ENCODE data around the gene CRYBA1.
"Not testable (repeated sequence)": the region's sequence is repeated elsewhere in the genome, so short reads cannot be mapped to it uniquely, and the experiment has no call there.

Gene CRYBA1

DNA sequence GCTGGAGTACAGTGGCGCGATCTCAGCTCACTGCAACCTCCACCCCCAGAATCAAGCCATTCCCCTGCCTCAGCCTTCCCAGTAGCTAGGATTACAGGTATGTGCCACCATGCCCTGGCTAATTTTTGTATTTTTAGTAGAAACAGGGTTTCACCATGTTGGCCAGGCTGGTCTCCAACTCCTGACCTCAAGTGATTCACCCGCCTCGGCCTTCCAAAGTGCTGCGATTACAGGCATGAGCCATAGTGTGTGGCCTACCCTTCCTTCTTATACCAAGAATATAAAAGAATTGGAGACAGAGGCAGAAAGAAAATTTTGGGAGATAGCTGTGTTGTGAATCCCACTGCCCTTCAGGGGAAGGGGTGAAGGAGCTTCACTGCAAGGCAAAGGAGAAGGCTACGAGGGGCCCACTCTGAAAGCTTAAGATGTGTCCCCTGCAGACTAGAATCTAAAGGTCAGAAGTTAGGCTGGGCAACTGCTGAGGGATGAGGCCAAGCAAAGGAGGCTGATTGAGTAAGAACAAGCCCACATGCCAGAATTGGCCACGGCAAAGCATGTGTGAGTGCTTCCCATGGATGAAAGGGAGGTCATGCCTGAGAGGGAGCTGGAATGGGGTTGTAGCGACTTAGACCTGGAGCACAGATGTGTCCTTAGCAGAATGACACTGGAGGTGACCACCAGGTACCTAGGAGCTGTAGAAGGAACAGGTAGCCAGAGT is 8.4 kb upstream of the CRYBA1 start:
- DNase-seq: no peak

DNA sequence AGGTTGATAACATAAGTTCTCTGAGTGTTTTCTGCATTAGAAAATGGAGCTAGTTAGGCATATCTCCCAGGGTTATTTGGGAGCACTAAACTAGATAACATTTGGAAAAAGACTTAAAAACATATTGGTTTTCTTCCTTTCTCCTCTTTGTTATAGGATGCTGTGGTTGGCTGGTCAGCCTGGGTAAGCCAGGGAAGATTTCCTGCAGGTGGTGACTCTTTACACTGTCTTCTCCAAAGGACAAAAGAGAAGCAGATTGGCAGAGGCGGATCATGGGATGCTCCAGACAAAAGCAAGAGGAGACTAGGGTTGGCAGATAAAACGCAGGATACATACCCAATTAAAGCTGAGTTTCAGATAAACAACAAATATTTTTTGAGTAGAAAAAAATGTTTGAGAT is 6.2 kb upstream of the CRYBA1 start:
- DNase-seq: no peak

DNA sequence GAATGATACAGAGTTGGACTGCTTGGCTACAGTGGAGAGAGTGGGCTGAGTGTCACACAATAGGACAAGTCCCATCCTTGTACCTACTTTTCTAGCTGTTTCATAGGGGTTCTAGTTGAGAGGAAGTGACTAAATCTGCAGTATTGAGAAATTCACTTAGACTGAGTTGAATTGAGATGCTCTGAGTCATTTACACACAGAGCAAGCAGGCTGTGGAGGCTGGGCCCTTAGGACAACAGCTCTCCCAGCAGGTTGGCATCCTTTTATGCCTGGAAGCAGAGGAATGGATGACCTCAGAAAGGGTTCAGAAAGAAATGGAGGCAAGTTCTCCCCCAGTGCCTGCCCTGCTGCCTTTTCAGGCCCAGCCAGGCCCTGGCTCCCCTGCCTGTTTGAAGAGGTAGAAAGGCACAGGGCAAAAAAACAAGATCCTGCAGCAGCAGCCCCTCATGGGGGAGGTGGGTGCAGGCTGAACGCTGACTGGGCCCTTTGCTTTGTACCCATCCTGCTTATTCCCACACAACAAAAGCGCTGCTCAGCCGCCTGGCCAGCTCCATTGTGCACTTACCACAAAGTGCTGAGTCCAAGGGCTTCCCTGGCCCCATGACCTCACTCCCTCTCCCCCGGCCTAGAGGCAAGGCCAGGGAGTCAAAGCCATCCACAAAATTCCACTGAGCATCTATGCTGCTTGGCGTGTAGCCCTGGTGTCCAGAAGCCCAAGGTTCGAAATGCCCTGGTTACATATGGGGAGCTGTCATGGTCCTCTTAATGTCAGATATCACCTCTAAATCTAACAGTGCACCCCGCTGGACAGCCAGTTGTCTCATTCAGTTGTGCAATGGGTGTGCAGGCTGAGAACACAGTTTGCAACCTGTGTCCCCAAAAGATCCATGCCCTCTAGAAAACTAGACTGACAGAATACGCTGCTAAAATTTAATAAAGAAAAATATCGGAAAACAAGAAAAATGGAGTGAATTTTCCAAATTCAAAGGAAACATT is 5.4 kb upstream of the CRYBA1 start:
- no peak for DNase-seq

DNA sequence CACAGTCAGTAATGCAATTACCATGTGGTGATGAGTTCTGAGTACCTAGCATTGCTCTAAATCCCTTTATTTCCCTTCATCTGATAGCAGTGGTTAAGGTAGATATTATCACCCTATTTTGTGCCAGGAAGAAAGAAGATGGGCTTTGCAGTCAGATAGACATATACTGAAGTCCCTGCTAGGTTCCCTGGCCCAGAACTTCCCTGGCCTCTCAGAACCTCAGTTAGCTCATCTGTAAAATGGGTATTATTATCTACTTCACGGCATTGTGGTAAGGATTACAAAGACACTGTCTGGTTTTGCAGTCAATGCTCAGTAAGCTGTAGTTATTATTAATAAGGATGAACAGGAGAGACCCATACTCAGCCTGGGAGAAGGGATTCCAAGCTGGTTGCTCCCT is 4.6 kb upstream of the CRYBA1 start:
- DNase-seq: no peak

DNA sequence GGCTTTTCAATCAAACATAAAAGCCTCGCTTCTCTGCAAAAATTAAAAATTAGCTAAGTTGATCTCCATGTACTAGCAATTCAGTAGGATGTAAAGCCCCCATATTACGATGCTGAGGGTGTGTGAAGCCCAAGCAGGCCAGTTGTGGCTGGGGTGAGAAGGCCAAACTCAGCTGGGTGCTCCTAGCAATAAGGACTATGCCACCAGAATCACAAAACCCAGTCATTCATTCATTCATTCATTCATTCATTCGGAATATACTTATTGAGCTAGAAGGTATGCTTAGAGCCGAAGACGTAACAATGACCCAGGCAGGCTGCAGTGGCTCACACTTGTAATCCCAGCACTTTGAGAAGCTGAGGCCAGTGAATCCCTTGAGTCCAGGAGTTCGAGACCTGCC is 3.9 kb upstream of the CRYBA1 start:
- no peak for DNase-seq

DNA sequence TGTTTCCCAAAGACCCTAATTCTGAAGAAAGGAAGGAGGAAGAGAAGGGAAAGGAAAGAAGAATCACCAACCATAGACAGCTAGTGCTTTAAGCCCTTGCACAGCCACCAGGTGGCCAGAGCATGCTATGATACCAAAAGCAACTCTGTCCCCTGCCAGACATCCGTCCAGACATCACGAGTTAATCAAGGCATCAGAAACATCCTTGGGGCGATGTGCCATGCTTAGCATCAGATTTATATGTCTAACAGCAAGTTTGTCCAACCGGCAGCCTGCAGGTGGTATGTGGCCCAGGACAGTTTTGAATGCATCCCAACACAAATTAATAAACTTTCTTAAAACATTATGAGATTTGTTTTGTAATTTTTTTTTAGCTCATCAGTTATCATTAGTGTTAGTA is 2.9 kb upstream of the CRYBA1 start:
- DNase-seq: no peak

DNA sequence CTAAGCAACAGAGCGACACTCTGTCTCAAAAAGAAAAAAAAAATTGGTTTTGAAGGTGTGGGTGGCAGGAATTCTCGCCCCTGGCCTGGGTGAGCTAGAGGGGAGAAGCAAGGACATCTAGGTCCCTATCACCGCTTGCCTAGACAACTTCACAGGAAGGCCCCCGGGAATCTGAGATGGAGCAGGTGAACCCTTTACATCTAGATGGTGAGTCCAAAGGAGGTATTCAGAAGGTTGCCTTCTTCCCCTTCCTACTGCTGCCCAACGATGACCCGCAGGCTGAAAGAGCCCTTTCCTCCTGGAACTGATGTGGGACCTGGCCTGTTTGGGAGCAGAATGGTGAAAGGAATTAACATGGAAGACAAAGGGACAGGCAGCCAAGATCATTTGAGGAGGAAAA is 1.3 kb upstream of the CRYBA1 start:
- no peak for DNase-seq

DNA sequence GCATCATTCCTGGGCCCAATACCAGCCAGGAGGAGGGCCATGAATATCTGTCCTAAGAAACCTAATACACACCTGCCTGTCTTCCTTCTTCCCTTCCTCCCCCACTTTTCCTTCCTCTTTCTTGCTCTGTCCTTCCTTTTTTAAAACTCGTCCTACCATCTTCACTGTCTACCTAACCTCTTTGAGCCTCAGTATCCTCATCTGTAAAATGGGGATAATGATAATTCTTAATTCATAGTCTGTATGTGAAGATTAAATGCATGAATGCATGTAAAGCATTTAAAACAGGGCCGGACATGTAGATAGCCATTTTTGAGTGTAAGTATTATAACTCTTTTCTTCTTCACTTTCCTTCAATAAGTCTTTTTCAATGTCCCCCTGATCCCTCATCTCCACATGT is 560 bp downstream of the CRYBA1 start:
- DNase-seq: no peak

DNA sequence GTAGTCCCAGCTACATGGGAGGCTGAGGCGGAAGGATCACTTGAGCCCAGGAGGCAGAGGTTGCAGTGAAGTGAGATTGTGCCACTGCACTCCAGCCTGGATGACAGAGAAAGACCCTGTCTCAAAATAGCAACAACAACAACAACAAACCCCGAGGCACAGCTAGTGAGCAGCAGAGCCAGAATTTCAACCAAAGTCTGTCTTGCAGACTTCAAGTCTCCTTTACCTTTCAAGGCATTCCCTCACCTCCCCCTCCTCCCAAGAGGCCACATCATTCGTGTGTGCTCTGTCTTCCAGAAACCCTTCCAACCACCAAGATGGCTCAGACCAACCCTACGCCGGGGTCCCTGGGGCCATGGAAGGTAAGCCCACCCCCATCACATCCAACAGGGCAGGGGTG is 2.2 kb downstream of the CRYBA1 start:
- no peak for DNase-seq

DNA sequence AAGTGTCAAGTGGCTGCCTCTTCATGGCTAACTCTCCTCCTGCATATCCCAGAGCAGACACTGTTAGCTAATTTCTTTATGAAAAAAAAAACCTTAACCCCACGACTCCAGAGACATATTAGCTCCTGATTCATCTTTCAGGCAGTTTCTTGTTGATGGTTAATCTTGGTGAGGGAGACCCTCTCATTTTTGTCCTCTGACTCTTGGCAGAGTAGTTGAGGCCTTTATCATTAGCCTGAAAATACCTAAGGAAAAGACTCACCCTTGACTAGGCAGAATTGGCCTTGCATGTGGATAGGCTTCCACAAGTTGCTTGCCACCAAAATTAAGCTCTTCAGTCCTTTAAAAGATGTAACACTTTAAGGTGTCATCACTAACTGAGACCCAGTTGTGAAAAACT is 4.0 kb downstream of the CRYBA1 start:
- DNase-seq: no peak

DNA sequence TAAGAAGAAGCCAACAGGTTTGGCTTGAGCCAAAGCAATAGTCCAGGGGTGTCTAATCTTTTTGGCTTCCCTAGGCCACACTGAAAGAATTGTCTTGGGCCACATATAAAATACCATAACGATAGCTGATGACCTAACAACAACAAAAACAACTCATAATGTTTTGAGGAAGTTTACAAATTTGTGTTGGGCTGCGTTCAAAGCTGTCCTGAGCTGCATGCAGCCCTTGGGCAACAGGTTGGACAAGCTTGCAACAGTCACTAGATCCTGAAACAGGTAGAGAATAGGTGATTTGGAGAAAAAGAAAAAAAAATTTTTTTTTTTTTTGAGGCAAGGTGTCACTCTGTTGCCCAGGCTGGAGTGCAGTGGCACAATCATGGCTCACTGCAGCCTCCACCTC is 4.5 kb downstream of the CRYBA1 start:
- no peak for DNase-seq

DNA sequence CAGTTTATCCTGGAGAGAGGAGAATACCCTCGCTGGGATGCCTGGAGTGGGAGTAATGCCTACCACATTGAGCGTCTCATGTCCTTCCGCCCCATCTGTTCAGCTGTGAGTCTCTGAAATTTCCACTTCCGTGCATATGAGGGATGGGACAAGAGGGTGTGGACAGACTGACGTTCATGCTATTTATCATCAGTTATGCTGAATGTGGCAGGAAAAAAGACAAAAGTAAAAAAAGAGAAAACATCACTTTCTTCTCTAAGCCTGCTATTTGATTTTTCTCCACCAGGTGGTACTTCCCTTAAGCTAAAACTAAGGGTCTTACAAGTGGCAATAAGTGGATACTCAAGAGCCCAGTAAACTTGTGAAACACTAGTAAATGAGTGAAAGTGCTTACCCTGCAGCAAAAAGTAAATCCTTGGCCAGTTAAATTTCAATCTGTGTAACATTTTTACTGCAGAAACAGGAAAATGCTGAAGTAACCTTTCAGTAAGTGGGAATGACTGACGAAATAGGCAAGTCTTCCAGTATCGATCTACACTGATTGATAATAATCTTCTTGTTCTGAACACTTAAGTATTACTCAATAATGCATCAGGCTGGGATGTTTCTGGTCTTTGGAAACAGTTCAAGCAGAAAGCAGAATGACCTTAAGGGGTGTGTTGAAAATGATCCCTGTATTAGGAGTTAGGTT is 5.6 kb downstream of the CRYBA1 start:
- no peak for DNase-seq

DNA sequence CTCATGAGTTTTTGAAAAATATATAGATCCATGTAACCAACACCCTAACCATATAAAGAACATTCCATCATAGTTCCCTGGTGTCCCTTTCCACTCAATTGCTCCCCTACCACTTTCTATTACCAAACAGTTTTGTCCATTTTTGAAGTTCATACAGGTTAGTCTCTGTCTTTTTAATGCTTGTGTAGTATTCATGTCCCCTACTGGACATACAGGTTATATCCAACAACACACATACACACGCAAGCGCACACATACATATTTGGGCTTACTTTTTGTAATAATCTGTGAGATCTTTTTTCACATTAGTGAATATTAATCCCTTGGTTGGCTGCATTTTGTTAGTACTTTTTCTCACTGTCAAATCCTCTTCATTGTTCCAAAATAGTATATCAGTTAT is 6.4 kb downstream of the CRYBA1 start:
- DNase-seq: no peak

DNA sequence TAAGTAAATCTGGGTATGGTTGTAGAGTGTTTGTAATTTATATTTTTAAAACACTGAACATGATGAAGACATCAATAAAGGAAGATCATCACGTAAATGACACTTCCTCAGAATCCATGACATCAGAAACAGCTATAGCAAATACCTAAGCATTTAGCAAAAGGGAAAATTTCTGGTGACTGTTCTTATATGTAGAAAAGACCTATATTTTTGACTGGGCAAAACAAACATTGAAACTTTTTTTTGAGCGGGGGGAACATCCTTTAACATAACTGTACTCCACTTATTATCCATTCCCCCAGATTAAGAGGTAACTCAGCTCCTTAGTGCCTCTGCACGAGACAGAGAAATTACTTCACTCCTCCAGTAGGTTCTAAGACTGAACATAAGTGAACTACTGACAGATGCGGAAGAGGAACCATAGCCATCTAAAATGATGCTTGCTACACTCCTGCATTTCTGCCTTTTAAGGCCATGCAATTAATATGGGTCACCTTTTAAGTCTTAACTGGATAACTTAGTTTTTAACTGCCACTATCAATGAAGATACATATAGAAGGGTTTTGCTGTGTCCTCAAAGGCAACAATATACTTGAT is 9.4 kb downstream of the CRYBA1 start:
- DNase-seq: no peak

DNA sequence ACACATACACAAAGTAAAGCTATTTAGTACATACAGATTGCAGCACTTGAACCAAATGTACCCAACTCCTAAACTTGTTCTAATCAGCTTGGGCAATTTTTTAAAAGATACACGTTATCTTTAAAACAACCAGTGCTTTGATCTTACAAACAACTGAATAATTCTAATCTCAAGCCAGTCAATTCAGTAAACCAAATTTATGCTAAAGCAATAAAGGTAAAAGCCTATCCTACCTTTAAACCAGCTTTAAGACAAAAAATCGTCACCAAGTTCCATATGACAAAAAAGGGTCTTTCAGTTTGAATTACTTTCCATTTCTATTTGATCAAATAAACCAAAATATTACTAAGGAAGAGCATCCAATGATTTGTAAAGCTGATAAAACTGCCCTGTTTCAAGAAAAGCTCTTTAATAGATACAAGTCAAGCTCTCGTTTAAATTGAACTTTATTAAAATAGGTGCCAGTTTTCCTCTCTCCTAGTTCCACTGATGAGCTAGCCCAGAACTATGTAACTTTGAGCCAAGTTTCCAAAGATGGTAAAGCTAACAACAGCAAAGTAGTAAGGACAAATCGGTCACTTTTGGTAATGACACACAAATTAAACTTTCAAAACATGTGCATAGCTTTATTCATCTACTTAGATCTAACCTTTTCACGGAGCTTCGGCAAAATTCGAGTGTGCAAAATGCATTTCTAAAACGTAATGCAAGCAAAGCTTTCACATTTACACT is 10.2 kb downstream of the CRYBA1 start:
- DNase-seq: no peak

DNA sequence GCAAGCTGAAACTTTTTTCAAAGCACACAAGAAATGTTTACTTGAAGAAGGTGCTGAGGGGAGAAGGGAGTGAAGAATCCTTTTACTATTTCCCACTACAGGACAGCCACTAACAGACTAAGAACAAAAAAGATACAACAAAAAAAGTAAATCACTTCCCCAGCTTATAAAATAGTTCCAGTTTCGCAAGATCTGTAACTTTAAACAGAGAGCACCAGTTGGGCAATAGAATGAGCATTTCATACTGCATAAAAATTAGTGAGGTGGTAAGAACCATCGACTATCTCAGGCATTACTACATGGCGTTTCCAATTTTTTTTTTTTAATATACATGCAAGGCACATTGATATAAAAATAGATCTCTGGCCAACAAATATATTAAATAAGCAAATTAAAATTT is 11.1 kb downstream of the CRYBA1 start:
- DNase-seq: no peak

DNA sequence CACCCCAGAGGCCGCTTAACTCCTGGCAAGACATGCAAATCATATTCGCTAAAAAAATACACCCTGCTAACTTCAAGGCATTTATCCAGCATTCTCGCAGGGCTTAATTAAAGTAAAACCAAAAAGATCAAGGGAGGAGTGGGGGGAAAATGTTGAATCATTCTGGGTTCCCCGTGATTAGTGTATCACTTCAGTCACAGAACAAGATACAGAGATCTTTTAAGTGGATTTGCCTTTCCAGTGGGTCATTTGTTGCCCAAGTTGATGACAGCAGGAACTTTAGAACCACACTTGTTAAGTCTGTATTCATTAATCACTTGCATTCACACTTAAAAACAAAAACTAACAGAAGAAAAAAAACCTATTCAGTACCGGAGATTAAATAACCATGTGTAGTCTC is 17.3 kb downstream of the CRYBA1 start:
- DNase-seq: no peak

DNA sequence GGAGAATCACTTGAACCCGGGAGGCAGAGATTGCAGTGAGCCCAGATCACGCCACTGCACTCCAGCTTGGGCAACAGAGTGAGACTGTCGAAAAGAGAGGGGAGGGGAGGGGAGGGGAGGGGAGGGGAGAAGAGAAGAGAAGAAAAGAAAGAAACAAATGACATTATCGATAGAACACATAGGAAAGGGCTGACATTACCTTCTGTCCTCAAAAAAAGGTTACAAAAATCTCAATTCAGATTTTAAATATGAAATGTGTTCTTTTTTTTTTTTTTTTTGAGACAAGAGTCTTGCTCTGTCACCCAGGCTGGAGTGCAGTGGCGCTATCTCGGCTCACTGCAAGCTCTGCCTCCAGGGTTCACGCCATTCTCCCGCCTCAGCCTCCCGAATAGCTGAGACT is 25.3 kb downstream of the CRYBA1 start:
- not testable (repeated sequence) for DNase-seq

DNA sequence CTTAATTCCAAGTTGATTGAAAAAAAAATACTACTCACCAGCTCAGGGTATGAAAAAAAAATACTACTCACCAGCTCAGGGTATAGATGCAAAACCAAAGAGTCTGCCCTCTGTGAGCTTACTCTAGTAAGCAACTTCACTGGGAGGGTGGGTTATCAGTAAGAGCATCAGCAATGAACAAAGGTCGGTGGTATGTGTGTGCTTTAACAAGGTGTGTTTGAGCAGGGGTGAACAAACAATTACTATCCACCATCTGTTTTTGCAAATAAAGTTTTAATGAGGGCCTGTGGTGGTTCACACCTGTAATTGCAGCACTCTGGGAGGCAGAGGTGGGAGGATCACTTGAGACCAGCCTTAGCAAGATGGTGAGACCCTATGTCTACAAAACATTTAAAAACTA is 27.3 kb downstream of the CRYBA1 start:
- DNase-seq: no peak

DNA sequence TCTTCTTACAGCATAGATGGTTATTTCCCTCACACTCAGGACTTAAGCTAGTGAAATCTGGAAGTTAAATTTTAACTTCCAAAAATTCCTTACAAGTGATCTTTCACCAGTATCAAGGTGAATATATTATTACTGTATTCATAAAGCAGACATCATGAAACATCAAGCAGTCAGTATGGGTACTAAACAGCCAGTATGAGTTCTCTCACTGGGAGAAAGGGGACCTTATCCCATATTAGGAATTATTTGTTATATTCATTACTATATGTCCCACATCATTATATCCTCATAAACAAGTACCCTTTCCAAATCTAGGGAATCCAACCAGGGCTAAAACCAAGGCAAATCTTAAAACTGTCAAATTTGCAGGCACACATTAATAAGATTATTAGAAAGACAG is 32.0 kb downstream of the CRYBA1 start:
- DNase-seq: no peak

DNA sequence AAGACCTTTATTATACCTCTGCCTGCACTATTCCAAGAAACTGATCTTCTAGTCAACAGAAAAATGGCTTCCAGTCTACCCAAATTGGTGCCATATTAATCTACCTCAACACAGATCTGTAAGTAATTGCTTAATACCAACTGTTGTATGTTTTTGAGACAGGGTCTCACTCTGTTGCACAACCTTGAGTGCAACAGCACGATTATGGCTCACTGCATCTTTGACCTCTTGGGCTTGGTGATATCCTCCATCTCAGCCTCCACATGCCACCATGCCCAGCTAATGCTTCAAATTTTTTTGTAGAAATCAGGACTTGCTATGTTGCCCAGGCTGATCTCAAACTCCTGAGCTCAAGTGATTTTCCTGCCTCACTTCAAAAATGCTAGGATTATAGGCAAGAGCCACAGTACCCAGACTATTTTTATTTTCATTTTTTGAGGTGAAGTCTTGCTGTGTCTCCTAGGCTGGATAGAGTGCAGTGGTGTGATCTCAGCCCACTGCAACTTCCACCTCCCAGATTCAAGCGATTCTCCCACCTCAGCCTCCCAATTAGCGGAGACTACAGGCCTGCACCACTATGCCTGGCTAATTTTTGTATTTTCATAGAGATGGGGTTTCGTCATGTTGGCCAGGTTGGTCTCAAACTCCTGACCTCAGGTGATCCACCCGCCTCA is 32.9 kb downstream of the CRYBA1 start:
- DNase-seq: no peak

DNA sequence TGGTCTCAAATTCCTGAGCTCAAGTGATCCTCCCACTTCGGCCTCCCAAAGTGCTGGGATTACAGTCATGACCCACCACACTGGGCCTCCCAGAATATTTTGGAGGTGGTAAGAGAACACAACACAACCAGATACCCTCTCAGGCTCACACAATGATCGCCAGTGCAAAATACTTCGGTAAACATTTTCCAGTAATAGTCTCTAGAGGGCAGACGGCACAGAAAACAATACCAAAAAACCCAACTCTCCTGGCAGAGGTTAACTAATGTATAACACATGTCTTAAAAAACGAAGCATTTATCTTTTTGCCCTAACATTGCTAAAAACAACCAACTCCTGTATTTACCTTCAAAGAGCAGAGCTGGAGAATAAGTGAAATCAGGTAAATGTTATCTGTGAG is 36.8 kb downstream of the CRYBA1 start:
- DNase-seq: no peak

All from activated effector memory CD4-positive, alpha-beta T cell treated with Interleukin-2 at 50 U/mL for 16 hours (primary cell).